Kidney epithelial cell (primary cell): ENCODE measurements around the gene NLK. TPM values are rescaled to one million over a fixed set of nuclear protein-coding genes. Genes with fewer than 3 reads are reported as not detected.

ENCODE experiments used
- DNase-seq: peaks from one replicate; pipeline ENCODE4 v3.0.0-alpha.2; 2010; ENCODE audit warnings: low read depth
- H3K27me3 ChIP-seq: 2 replicates; pipeline ENCODE4 v1.6.0; 2011; ENCODE audit warnings: low read length; ENCODE audit not compliant: control insufficient read depth, insufficient read depth
- H3K36me3 ChIP-seq: 2 replicates; pipeline ENCODE4 v1.5.1; 2011; ENCODE audit warnings: low read length; ENCODE audit not compliant: control insufficient read depth, insufficient read depth
- H3K4me3 ChIP-seq: 2 replicates; pipeline ENCODE4 v1.5.1; 2011; ENCODE audit warnings: low read depth, mild to moderate bottlenecking, control low read depth, low read length
- total RNA-seq: library from RNA; depleted of rRNA; stranded (reverse); fragments of >200 nt; gene quantifications from 2 replicates; pipeline ENCODE4 v1.2.3, GENCODE V29; 2015
- TF ChIP-seq, protein P1 (sequence below): IDR thresholded peaks from 2 replicates; pipeline ENCODE4 v1.5.1; 2011; ENCODE audit warnings: mild to moderate bottlenecking, moderate library complexity, low read length, control low read depth, inconsistent platforms; ENCODE audit not compliant: insufficient read depth, poor library complexity, severe bottlenecking

Gene NLK
- total RNA-seq, 1 donor from 2014 or later, result 12.9 TPM

DNA sequence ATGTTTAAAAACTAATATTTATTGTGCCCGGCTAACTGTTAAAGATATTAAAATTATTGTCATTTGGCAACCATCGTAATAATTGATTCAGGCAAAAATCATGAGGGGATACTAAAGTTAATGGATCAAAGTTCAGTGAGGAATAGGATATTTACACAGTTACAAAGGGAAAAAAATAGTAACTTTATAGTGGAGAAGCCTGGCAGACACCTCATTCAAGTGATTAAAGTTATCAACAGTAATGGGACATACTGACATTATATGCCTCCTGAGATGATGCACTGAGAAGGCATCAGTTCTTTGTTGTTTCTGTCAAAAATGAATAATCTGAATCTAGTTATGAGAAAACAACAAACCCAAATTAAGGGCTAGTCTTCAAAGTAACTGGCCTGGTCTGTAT is 77.1 kb downstream of the NLK start:
- DNase-seq, result no peak
- no peak overlapping the region for H3K4me3 ChIP-seq
- no peaks in the 10 kb centered on the region for H3K36me3 ChIP-seq
- no peaks in the 10 kb centered on the region for H3K27me3 ChIP-seq
- TF ChIP-seq, protein P1, sequence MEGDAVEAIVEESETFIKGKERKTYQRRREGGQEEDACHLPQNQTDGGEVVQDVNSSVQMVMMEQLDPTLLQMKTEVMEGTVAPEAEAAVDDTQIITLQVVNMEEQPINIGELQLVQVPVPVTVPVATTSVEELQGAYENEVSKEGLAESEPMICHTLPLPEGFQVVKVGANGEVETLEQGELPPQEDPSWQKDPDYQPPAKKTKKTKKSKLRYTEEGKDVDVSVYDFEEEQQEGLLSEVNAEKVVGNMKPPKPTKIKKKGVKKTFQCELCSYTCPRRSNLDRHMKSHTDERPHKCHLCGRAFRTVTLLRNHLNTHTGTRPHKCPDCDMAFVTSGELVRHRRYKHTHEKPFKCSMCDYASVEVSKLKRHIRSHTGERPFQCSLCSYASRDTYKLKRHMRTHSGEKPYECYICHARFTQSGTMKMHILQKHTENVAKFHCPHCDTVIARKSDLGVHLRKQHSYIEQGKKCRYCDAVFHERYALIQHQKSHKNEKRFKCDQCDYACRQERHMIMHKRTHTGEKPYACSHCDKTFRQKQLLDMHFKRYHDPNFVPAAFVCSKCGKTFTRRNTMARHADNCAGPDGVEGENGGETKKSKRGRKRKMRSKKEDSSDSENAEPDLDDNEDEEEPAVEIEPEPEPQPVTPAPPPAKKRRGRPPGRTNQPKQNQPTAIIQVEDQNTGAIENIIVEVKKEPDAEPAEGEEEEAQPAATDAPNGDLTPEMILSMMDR, result no peak

- no peak overlapping the region for H3K4me3 ChIP-seq
- no peaks in the 10 kb centered on the region for H3K27me3 ChIP-seq
- no peaks in the 10 kb centered on the region for H3K36me3 ChIP-seq
- no peak for DNase-seq
- TF ChIP-seq, protein P1, result no peak
Measured at GRCh38 chr17:28120766-28121165, 78.3 kb downstream of the NLK start.

- no peak for DNase-seq
- no peaks in the 10 kb centered on the region for H3K27me3 ChIP-seq
- H3K36me3 ChIP-seq, result no peaks in the 10 kb centered on the region
Measured at GRCh38 chr17:28124962-28125361, 82.5 kb downstream of the NLK start.

DNA sequence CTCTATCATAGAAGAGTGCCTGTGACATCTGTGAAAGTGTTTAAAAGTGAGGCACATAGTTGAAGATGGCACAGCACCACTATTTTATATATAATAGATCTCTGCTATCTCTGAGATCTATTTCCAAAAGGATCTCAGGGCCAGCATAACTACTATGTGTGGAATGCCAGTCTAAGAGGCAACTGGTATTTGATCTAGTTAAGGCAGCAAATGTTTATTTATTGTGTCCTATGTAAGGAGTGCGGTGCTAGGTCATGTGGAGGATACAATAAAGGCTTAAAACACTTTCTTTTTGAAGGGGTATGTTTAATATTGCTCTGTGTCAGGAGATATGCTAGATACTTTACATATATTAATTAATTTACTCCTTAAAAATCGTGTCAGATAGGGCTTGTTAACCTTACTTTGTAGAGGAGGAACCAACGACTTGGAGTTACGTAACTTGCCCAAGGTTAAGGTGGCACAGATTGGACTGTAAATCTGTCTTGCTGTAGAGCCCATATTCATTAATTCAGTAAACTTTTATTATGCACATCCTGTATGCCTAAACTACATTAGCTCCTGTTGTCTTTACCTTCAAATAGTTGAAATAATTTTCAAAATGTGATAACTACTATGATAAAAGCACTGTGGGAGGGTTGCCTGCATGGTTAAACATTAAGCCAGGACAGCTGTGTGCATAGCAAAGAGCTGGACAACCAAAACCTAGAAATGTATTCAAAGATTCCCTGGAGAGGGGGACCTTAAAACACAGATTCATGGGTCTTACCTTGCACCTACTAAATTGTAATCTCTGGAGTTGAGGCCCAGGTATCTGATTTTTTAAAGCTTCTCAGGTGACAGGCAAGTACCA is 83.3 kb downstream of the NLK start:
- no peaks in the 10 kb centered on the region for H3K27me3 ChIP-seq
- no peaks in the 10 kb centered on the region for H3K36me3 ChIP-seq
- TF ChIP-seq, protein P1, result no peak
- no peak overlapping the region for H3K4me3 ChIP-seq
- DNase-seq, result no peak

More at GRCh38 chr17:28124962-28125361, 82.5 kb downstream of the NLK start:
- no peak overlapping the region for H3K4me3 ChIP-seq
- TF ChIP-seq, protein P1, result no peak

- TF ChIP-seq, protein P1, result no peak
- DNase-seq, result no peak
- Histone ChIP-seq H3K4me3 (no peak overlapping the region), H3K36me3 (no peaks in the 10 kb centered on the region), H3K27me3 (no peaks in the 10 kb centered on the region)
Measured at GRCh38 chr17:28127196-28127595, 84.7 kb downstream of the NLK start.

DNA sequence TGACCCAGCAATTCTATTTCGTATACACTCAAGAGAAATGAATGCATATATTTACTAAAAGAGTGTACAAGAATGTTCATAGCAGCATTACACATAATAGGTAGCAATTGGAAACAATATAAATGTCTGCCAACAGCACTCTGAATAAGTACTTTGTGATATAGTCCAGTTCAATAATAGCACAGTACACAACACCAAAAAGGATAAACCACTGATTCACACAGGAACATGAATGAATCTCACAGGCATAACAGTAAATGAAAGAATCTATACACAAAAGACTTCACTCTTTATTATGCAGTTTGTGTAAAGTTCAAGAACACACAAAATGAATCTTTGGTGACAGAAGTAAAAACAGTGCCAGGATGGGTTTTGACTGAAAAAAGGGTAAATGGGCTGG is 86.3 kb downstream of the NLK start:
- Histone ChIP-seq H3K27me3 (no peaks in the 10 kb centered on the region), H3K36me3 (no peaks in the 10 kb centered on the region), H3K4me3 (no peak overlapping the region)
- no peak for DNase-seq
- TF ChIP-seq, protein P1, result no peak
